ENCODE results near the gene DYNLL1. TPM values are rescaled to one million over a fixed set of nuclear protein-coding genes. Genes with fewer than 3 reads are reported as not detected.
"Not testable (repeated sequence)": the region's sequence is repeated elsewhere in the genome, so short reads cannot be mapped to it uniquely, and the experiment has no call there.

The DYNLL1 gene
- total and polyA plus RNA-seq, 2 of the 4 experiments (the other 2 are of a cell fraction), result 663 to 696 TPM

DNA sequence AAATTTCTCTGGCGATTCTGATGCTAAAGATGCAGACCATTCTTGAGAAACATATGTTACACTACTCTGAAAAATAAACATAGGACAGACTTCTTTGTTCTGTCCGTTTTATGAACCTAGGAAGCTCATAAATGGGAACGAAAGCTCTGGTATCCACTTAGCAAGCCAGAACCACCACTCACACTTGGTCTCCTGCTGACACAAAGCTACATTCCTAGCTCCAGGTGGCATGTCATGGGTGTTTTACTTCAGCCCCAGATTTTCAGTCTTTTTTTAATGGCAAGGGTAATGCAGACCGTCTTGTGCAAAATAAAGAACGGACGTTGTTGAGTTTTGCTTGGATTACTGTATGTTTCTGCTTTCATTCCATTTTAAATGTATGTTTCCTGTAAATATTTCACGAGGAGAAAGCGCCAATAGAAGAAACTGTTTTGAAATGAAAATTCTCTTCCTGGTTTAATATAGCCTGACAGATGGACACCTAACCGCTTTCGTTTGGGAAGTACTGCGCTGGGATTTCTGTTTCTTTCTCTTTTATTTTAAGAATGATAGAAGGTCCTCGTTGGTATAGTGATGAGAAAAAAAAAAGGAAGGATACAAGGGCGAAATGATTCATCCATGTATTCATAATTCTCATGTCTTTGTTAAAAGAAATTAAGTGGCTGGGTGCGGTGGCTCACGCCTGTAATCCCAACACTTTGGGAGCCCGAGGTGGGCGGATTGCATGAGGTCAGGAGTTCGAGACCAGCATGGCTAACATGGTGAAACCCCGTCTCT lies 33.9 kb downstream of the DYNLL1 start (continued):
- TF ChIP-seq BHLHE40 (IDR thresholded peaks at IDR 0.05; ENCODE audit: low read depth, low read length) (no peak), MAFK (IDR thresholded peaks at IDR 0.05; ENCODE audit: low read depth, low read length) (no peak), CHD1 (IDR thresholded peaks at IDR 0.05; ENCODE audit: low read depth, low read length) (no peak)

DNA sequence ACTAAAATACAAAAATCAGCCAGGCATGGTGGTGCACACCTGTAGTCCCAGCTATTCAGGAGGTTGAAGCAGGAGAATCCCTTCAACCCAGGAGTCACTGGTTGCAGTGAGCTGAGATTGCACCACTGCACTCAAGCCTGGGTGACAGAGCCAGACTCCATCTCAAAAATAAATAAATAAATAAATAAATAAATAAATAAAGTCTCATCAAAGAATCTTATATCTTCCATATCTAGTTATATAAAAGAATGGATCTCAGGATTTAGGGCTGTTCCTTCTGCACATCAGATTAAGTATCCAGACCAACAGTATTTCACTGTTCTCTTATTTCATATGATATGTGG lies 34.5 kb downstream of the DYNLL1 start:
- in situ Hi-C loops (cut with MboI; ENCODE audit: low sequenced_read_pairs); H3K27ac ChIP-seq (ENCODE audit: insufficient read depth, low read length); H4K20me1 ChIP-seq (ENCODE audit: insufficient read depth, low read length); H3K9me3 ChIP-seq (ENCODE audit: control insufficient read depth, insufficient read depth, low read length); H3K36me3 ChIP-seq (ENCODE audit: control insufficient read depth, insufficient read depth, low read length); H3K4me2 ChIP-seq (ENCODE audit: low read depth, low read length); ATAC-seq (ENCODE audit: low read depth); H3K4me3 ChIP-seq (ENCODE audit: insufficient read depth, low read depth, low read length); H3K9me1 ChIP-seq (ENCODE audit: insufficient read depth, low read length); H4K5ac ChIP-seq (ENCODE audit: low read depth, low read length); H3K18ac ChIP-seq (ENCODE audit: low read depth, low read length); POLR2A ChIA-PET (ENCODE audit: unreplicated experiment); intact Hi-C loops (cut with micrococcal nuclease); H2AK5ac ChIP-seq (ENCODE audit: low read depth, low read length); dilution Hi-C loops (cut with HindIII; ENCODE audit: low sequenced_read_pairs, unreplicated experiment); CTCF ChIA-PET; H2BK20ac ChIP-seq (ENCODE audit: low read depth, low read length); H3K14ac ChIP-seq (replicated peaks; ENCODE audit: low read depth, low read length); BruUV-seq (replicated peaks); H2AFZ ChIP-seq (replicated peaks; ENCODE audit: low read length, poor library complexity); H3K9ac ChIP-seq (ENCODE audit: low read depth, low read length); H3K27me3 ChIP-seq (ENCODE audit: control insufficient read depth, insufficient read depth, low read length); H2AK9ac ChIP-seq (replicated peaks; ENCODE audit: low read depth, low read length, poor library complexity); H2BK120ac ChIP-seq (ENCODE audit: low read depth, low read length); DNase-seq; H3K56ac ChIP-seq (ENCODE audit: extremely low read depth, insufficient read depth, low read length); H4K91ac ChIP-seq (ENCODE audit: insufficient read depth, low read depth, low read length); H3K4ac ChIP-seq (ENCODE audit: low read depth, low read length); H3K4me1 ChIP-seq (ENCODE audit: control insufficient read depth, insufficient read depth, low read length); H2BK5ac ChIP-seq (ENCODE audit: low read depth, low read length, poor library complexity, severe bottlenecking); H3K23ac ChIP-seq (ENCODE audit: low read depth, low read length); H2BK15ac ChIP-seq (ENCODE audit: low read depth, low read length): not testable (repeated sequence)
- Histone ChIP-seq H3K79me1 (ENCODE audit: low read depth in 1 of 2, low read length in 2 of 2) (peaks cover 5 to 30% of the 10 kb centered on the region in 2 experiments; a peak in 3 of 4 replicates), H4K8ac (ENCODE audit: low read depth in 2 of 2, low read length in 2 of 2) (peak overlapping the region in 1 of 2 experiments; percentile 98; a peak in 1 of 4 replicates)

Measured in IMR-90 (cell line).